ENCODE results near the gene INA. TPM values are rescaled to one million over a fixed set of nuclear protein-coding genes. Genes with fewer than 3 reads are reported as not detected.

INA gene
- total and polyA plus RNA-seq, 2 experiments from 2014 or later, result 10.0 to 25.1 TPM

GRCh38 chr10:103262229-103262628 lies 14.7 kb upstream of the INA start:
- H3K4me3 Mint-ChIP-seq, result no peak overlapping the region
- Histone ChIP-seq H3K4me2 (no peak overlapping the region), H3K79me2 (replicated peaks; ENCODE audit: insufficient read depth) (no peaks in the 10 kb centered on the region), H3K27me3 (ENCODE audit: insufficient read depth) (no peaks in the 10 kb centered on the region), H3K4me1 (ENCODE audit: insufficient read depth) (no peaks in the 10 kb centered on the region), H3K4me3 (no peak overlapping the region), H2AFZ (no peak overlapping the region), H3K9me2 (ENCODE audit: insufficient read depth) (no peaks in the 10 kb centered on the region), H3K27ac (ENCODE audit: low read depth) (no peak overlapping the region), H3F3A (replicated peaks; ENCODE audit: low read depth) (no peaks in the 10 kb centered on the region), H3K36me3 (ENCODE audit: insufficient read depth) (no peaks in the 10 kb centered on the region; the same call in 1 of the 2 replicates), H4K20me1 (replicated peaks; ENCODE audit: insufficient read depth) (no peaks in the 10 kb centered on the region)
- peaks cover 20% of the 10 kb centered on the region; the same call in 2 of the 3 replicates for H3K36me3 Mint-ChIP-seq (ENCODE audit: low read depth)
- peaks cover 2% of the 10 kb centered on the region for H3K27me3 Mint-ChIP-seq (ENCODE audit: insufficient read depth, low read depth, poor library complexity)
- TF ChIP-seq NANOG (IDR thresholded peaks at IDR 0.05; ENCODE audit: borderline replicate concordance), result no peak
- TF ChIP-seq, protein P1, sequence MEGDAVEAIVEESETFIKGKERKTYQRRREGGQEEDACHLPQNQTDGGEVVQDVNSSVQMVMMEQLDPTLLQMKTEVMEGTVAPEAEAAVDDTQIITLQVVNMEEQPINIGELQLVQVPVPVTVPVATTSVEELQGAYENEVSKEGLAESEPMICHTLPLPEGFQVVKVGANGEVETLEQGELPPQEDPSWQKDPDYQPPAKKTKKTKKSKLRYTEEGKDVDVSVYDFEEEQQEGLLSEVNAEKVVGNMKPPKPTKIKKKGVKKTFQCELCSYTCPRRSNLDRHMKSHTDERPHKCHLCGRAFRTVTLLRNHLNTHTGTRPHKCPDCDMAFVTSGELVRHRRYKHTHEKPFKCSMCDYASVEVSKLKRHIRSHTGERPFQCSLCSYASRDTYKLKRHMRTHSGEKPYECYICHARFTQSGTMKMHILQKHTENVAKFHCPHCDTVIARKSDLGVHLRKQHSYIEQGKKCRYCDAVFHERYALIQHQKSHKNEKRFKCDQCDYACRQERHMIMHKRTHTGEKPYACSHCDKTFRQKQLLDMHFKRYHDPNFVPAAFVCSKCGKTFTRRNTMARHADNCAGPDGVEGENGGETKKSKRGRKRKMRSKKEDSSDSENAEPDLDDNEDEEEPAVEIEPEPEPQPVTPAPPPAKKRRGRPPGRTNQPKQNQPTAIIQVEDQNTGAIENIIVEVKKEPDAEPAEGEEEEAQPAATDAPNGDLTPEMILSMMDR (conservative IDR thresholded peaks at IDR 0.05; ENCODE audit: low read depth in 2 of 2), result no peak
- TF ChIP-seq POLR2AphosphoS5 (IDR thresholded peaks at IDR 0.05; ENCODE audit: low read depth), result no peak
- TF ChIP-seq REST (IDR thresholded peaks at IDR 0.05; ENCODE audit: unreplicated experiment), result no peak
- TF ChIP-seq ETS1 (IDR thresholded peaks at IDR 0.05), result no peak
- TF ChIP-seq EZH2phosphoT487 (IDR thresholded peaks at IDR 0.05; ENCODE audit: unreplicated experiment), result no peak
- TF ChIP-seq ZNF114 (CRISPR knock-in tag; IDR thresholded peaks at IDR 0.05), result no peak
- no peak for TF ChIP-seq EZH2 (IDR thresholded peaks at IDR 0.05; ENCODE audit: low read depth, unreplicated experiment)
- TF ChIP-seq, protein P2, sequence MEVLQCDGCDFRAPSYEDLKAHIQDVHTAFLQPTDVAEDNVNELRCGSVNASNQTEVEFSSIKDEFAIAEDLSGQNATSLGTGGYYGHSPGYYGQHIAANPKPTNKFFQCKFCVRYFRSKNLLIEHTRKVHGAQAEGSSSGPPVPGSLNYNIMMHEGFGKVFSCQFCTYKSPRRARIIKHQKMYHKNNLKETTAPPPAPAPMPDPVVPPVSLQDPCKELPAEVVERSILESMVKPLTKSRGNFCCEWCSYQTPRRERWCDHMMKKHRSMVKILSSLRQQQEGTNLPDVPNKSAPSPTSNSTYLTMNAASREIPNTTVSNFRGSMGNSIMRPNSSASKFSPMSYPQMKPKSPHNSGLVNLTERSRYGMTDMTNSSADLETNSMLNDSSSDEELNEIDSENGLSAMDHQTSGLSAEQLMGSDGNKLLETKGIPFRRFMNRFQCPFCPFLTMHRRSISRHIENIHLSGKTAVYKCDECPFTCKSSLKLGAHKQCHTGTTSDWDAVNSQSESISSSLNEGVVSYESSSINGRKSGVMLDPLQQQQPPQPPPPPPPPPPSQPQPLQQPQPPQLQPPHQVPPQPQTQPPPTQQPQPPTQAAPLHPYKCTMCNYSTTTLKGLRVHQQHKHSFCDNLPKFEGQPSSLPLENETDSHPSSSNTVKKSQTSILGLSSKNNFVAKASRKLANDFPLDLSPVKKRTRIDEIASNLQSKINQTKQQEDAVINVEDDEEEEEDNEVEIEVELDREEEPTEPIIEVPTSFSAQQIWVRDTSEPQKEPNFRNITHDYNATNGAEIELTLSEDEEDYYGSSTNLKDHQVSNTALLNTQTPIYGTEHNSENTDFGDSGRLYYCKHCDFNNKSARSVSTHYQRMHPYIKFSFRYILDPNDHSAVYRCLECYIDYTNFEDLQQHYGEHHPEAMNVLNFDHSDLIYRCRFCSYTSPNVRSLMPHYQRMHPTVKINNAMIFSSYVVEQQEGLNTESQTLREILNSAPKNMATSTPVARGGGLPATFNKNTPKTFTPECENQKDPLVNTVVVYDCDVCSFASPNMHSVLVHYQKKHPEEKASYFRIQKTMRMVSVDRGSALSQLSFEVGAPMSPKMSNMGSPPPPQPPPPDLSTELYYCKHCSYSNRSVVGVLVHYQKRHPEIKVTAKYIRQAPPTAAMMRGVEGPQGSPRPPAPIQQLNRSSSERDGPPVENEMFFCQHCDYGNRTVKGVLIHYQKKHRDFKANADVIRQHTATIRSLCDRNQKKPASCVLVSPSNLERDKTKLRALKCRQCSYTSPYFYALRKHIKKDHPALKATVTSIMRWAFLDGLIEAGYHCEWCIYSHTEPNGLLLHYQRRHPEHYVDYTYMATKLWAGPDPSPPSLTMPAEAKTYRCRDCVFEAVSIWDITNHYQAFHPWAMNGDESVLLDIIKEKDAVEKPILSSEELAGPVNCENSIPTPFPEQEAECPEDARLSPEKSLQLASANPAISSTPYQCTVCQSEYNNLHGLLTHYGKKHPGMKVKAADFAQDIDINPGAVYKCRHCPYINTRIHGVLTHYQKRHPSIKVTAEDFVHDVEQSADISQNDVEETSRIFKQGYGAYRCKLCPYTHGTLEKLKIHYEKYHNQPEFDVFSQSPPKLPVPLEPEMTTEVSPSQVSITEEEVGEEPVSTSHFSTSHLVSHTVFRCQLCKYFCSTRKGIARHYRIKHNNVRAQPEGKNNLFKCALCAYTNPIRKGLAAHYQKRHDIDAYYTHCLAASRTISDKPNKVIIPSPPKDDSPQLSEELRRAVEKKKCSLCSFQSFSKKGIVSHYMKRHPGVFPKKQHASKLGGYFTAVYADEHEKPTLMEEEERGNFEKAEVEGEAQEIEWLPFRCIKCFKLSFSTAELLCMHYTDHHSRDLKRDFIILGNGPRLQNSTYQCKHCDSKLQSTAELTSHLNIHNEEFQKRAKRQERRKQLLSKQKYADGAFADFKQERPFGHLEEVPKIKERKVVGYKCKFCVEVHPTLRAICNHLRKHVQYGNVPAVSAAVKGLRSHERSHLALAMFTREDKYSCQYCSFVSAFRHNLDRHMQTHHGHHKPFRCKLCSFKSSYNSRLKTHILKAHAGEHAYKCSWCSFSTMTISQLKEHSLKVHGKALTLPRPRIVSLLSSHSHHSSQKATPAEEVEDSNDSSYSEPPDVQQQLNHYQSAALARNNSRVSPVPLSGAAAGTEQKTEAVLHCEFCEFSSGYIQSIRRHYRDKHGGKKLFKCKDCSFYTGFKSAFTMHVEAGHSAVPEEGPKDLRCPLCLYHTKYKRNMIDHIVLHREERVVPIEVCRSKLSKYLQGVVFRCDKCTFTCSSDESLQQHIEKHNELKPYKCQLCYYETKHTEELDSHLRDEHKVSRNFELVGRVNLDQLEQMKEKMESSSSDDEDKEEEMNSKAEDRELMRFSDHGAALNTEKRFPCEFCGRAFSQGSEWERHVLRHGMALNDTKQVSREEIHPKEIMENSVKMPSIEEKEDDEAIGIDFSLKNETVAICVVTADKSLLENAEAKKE (CRISPR knock-in tag; IDR thresholded peaks at IDR 0.05), result no peak
- TF ChIP-seq CREB1 (CRISPR knock-in tag; IDR thresholded peaks at IDR 0.05; ENCODE audit: low read depth), result no peak
- no peak for TF ChIP-seq JUNB (IDR thresholded peaks at IDR 0.05; ENCODE audit: unreplicated experiment)
- no peak for TF ChIP-seq ZNF331 (CRISPR knock-in tag; IDR thresholded peaks at IDR 0.05; ENCODE audit: low read depth)
- TF ChIP-seq STAT1 (IDR thresholded peaks at IDR 0.05; ENCODE audit: unreplicated experiment), result no peak
- ATAC-seq, result no peak
- H3K4me1 Mint-ChIP-seq, result no peaks in the 10 kb centered on the region
- no peak for DNase-seq (ENCODE audit: low spot score)
- H3K9me3 Mint-ChIP-seq, result peaks cover 35% of the 10 kb centered on the region
- H3K27ac Mint-ChIP-seq, result no peak overlapping the region
